HepG2 (cell line): ENCODE results near the gene CYP4F8. TPM values are rescaled to one million over a fixed set of nuclear protein-coding genes. Genes with fewer than 3 reads are reported as not detected.

ENCODE experiments used
- ATAC-seq: fragments of 200-7000 bp; cut with Tn5 transposase; 3 replicates; pipeline ENCODE4 v1.9.1; 2020; ENCODE audit warnings: mild to moderate bottlenecking, moderate library complexity
- BruUV-seq: library from RNA; stranded (reverse); fragments of 400-500 nt; replicated peaks from 2 replicates; lab custom pipeline; 2021; lab: Mats Ljungman, UMichigan
- CTCF ChIA-PET: fragments of 300-600 bp; formaldehyde crosslinking; extraction: SDS; loops from one replicate; lab custom pipeline; 2021; ENCODE audit warnings: low total read pairs, inconsistent platforms, low intra/inter-chr PET ratio; lab: Yijun Ruan, JAX
- POLR2A ChIA-PET: fragments of 350-600 bp; sonication (Branson Sonifier 250); formaldehyde crosslinking; loops from one replicate; lab custom pipeline; 2020; ENCODE audit warnings: antibody characterized with exemption, inconsistent platforms; lab: Yijun Ruan, JAX
- DNase-seq: peaks from one replicate; pipeline ENCODE4 v3.0.0-alpha.2; 2015; ENCODE audit warnings: low spot score
- FAIRE-seq: peaks from 3 replicates; lab custom pipeline; 2011; peaks lifted over from hg19 to GRCh38; lab: Jason Lieb, UNC
- H2AFZ ChIP-seq: one replicate; pipeline ENCODE4 v1.6.1; 2011; ENCODE audit warnings: low read length, inconsistent platforms
- H3K27ac ChIP-seq: fragments of 300-600 bp; 3 replicates; pipeline ENCODE4 v1.8.0; 2011; ENCODE audit warnings: mixed run types, mild to moderate bottlenecking, mixed read lengths, low read length, inconsistent platforms; ENCODE audit not compliant: insufficient read depth; ENCODE audit errors: extremely low read length
- H3K27me3 ChIP-seq, 2 experiments: fragments of 200-600 bp in 1 of 2; 2 replicates in 1 of 2; 3 replicates in 1 of 2; pipeline versions ENCODE4 v1.6.0 to v1.8.0; 2011; ENCODE audit warnings: low read length in 2 of 2, mild to moderate bottlenecking in 2 of 2, moderate library complexity in 2 of 2, inconsistent platforms in 1 of 2; ENCODE audit not compliant: insufficient read depth in 2 of 2, control insufficient read depth in 1 of 2
- H3K36me3 ChIP-seq, 2 experiments: fragments of 200-600 bp in 1 of 2; replicated peaks in 1 of 2; 2 replicates in 1 of 2; 3 replicates in 1 of 2; pipeline versions ENCODE4 v1.5.1 to v1.8.0; 2011; ENCODE audit warnings: low read length in 2 of 2, inconsistent platforms in 1 of 2; ENCODE audit not compliant: insufficient read depth in 2 of 2, control insufficient read depth in 1 of 2
- H3K4me1 ChIP-seq: 2 replicates; pipeline ENCODE4 v1.5.1; 2012; ENCODE audit warnings: low read length, inconsistent platforms; ENCODE audit not compliant: insufficient read depth
- H3K4me2 ChIP-seq: 2 replicates; pipeline ENCODE4 v1.6.0; 2011; ENCODE audit warnings: low read depth, low read length, inconsistent platforms
- H3K4me3 ChIP-seq, 3 experiments: fragments of 200-600 bp in 1 of 3; sonication (generic), shearing (Covaris generic) in 1 of 3; replicated peaks in 1 of 3; 2 replicates each; pipeline ENCODE4 v1.5.1; 2011 to 2016; ENCODE audit warnings: low read length in 3 of 3, inconsistent platforms in 2 of 3, low read depth in 2 of 3, mild to moderate bottlenecking in 2 of 3, control low read depth in 1 of 3, mixed read lengths in 1 of 3; ENCODE audit not compliant: insufficient read depth in 1 of 3
- H3K79me2 ChIP-seq: one replicate; pipeline ENCODE4 v1.6.1; 2011; ENCODE audit warnings: low read length, inconsistent platforms; ENCODE audit not compliant: insufficient read depth
- H3K9ac ChIP-seq: 2 replicates; pipeline ENCODE4 v1.6.0; 2011; ENCODE audit warnings: mild to moderate bottlenecking, low read depth, low read length, inconsistent platforms; ENCODE audit not compliant: insufficient read depth
- H3K9me3 ChIP-seq: 2 replicates; pipeline ENCODE4 v1.5.1; 2012; ENCODE audit warnings: mild to moderate bottlenecking, low read length
- H4K20me1 ChIP-seq: 2 replicates; pipeline ENCODE4 v1.6.0; 2011; ENCODE audit warnings: inconsistent platforms, mild to moderate bottlenecking, low read length, moderate library complexity; ENCODE audit not compliant: insufficient read depth
- ATF5 ChIP-seq: sonication (generic); formaldehyde crosslinking; IDR thresholded peaks from 2 replicates; pipeline ENCODE4 v1.4.0; 2020; ENCODE audit warnings: mild to moderate bottlenecking, low read depth, missing genetic modification reagents
- FOXA3 ChIP-seq: IDR thresholded peaks from 2 replicates; pipeline ENCODE4 v1.6.1; 2016; ENCODE audit warnings: missing genetic modification reagents, missing compliant biosample characterization
- HNRNPLL ChIP-seq: fragments of 200-400 bp; formaldehyde crosslinking; IDR thresholded peaks from 2 replicates; pipeline ENCODE4 v1.6.1; 2017; ENCODE audit warnings: mild to moderate bottlenecking, low read depth, low read length; ENCODE audit not compliant: poor library complexity, severe bottlenecking
- MIER2 ChIP-seq: IDR thresholded peaks from 2 replicates; pipeline ENCODE4 v1.6.1; 2016; ENCODE audit warnings: missing biosample characterization, missing genetic modification reagents
- MLX ChIP-seq: IDR thresholded peaks from 2 replicates; pipeline ENCODE4 v1.6.1; 2016
- POGK ChIP-seq: sonication (generic); formaldehyde crosslinking; conservative IDR thresholded peaks from 2 replicates; pipeline ENCODE4 v1.8.0; 2022; ENCODE audit warnings: mild to moderate bottlenecking, moderate library complexity, missing genetic modification reagents
- PPARG ChIP-seq: conservative IDR thresholded peaks from 2 replicates; pipeline ENCODE4 v1.6.1; 2016; ENCODE audit warnings: missing biosample characterization, missing genetic modification reagents
- ZHX1 ChIP-seq: sonication (generic); formaldehyde crosslinking; IDR thresholded peaks from 2 replicates; pipeline ENCODE4 v1.8.1; 2022; ENCODE audit warnings: low read depth, mild to moderate bottlenecking, missing genetic modification reagents
- ZNF280B ChIP-seq: sonication (generic); formaldehyde crosslinking; IDR thresholded peaks from 2 replicates; pipeline ENCODE4 v1.5.0; 2020; ENCODE audit warnings: missing genetic modification reagents, mild to moderate bottlenecking, borderline replicate concordance
- ZNF30 ChIP-seq: sonication (generic); formaldehyde crosslinking; IDR thresholded peaks from 2 replicates; pipeline ENCODE4 v1.5.0; 2020; ENCODE audit warnings: mild to moderate bottlenecking, missing genetic modification reagents
- ZNF703 ChIP-seq: sonication (generic); formaldehyde crosslinking; IDR thresholded peaks from 2 replicates; pipeline ENCODE4 v1.5.1; 2020; ENCODE audit warnings: missing genetic modification reagents, mild to moderate bottlenecking, moderate library complexity, borderline replicate concordance
- ZNF800 ChIP-seq: sonication (generic); formaldehyde crosslinking; IDR thresholded peaks from 2 replicates; pipeline ENCODE4 v1.4.0; 2020; ENCODE audit warnings: missing genetic modification reagents
- ZUFSP ChIP-seq: sonication (generic); formaldehyde crosslinking; IDR thresholded peaks from 2 replicates; pipeline ENCODE4 v1.9.0; 2021; ENCODE audit warnings: missing genetic modification reagents, mild to moderate bottlenecking, borderline replicate concordance
- WGBS: methylation state at CpG from one replicate; pipeline ENCODE4 v1.1.6; 2017; ENCODE audit warnings: low lambda C conversion rate; 5-methylcytosine and 5-hydroxymethylcytosine counted together
- in situ Hi-C: cut with HindIII; loops from 2 replicates; pipeline ENCODE4 v1.10.0; 2017; ENCODE audit warnings: low pct_unique_long_range_greater_than_20kb; ENCODE audit not compliant: extremely low pct_ligation_motif_present
- intact Hi-C: fragments of 100-400 bp; cut with micrococcal nuclease; formaldehyde crosslinking; loops from one replicate; pipeline ENCODE4 v1.10.0; 2022; ENCODE audit not compliant: unreplicated experiment
- polyA plus RNA-seq, 8 experiments: library from polyadenylated mRNA; depleted of rRNA in 3 of 8; stranded (reverse) in 7 of 8; unstranded in 1 of 8; fragments of >200 nt; fragmentation: Illumina TruSeq in 4 of 8; extraction: Trizol in 4 of 8; gene quantifications; 2 replicates each; pipeline versions ENCODE4 v1.2.1 to v1.2.3, GENCODE V29; 2011 to 2016; ENCODE audit warnings: low read depth in 4 of 8, missing spikeins in 1 of 8, mixed read lengths in 1 of 8; ENCODE audit not compliant: insufficient read depth in 1 of 8
- total RNA-seq, 5 experiments: library from RNA; depleted of rRNA; stranded (reverse); fragments of >200 nt; fragmentation: Illumina TruSeq; extraction: Trizol; gene quantifications; 2 replicates each; pipeline ENCODE4 v1.2.3, GENCODE V29; 2016; ENCODE audit warnings: low read depth in 1 of 5

The CYP4F8 gene
- total and polyA plus RNA-seq, 2 of the 13 experiments (the other 11 are each of a cell fraction or from before 2014, with no cell fraction given): not detected

- Histone ChIP-seq H3K79me2 (no peaks in the 10 kb centered on the region), H3K36me3 (no peaks in the 10 kb centered on the region), H3K4me1 (0 out of 2 replicates have a peak, but pooled peaks cover 6% of the 10 kb centered on the region), H2AFZ (no peak overlapping the region), H3K9me3 (no peaks in the 10 kb centered on the region), H3K9ac (no peak overlapping the region), H4K20me1 (no peaks in the 10 kb centered on the region), H3K27ac (no peak overlapping the region), H3K4me3 (no peak overlapping the region), H3K4me2 (no peak overlapping the region), H3K27me3 (no peaks in the 10 kb centered on the region)
- ChIA-PET POLR2A (no interaction called here), CTCF (no interaction called here)
- no peak for DNase-seq
- no peak for ATAC-seq
- no TSS peak for BruUV-seq
- 9% methylated on average over 3 of the region's 6 CpGs for WGBS
- in situ Hi-C loops: no loop called here
- FAIRE-seq: no peak
- intact Hi-C loops: no loop called here
- TF ChIP-seq ZNF800 (CRISPR knock-in tag) (no peak), POGK (CRISPR knock-in tag) (no peak), ZUFSP (CRISPR knock-in tag) (no peak), ZNF703 (CRISPR knock-in tag) (no peak), PPARG (CRISPR knock-in tag) (no peak), MLX (CRISPR knock-in tag) (no peak), HNRNPLL (no peak), ZNF280B (CRISPR knock-in tag) (no peak), MIER2 (no peak), FOXA3 (CRISPR knock-in tag) (no peak), ATF5 (CRISPR knock-in tag) (no peak), ZNF30 (CRISPR knock-in tag) (no peak), ZHX1 (CRISPR knock-in tag) (no peak)
Observed at GRCh38 chr19:15575406-15575805, 39.6 kb upstream of the CYP4F8 start.
